Limb (tissue), 2 donors: ENCODE results near the gene ROR1.
"Not testable (repeated sequence)": the region's sequence is repeated elsewhere in the genome, so short reads cannot be mapped to it uniquely, and the experiment has no call there.

ENCODE experiments used
- DNase-seq, 2 donors: peaks; one replicate each; pipeline ENCODE4 v3.0.0-alpha.2; 2016; ENCODE audit errors: extremely low spot score in 2 of 2

ROR1 gene

GRCh38 chr1:63822540-63822939, 48.7 kb downstream of the ROR1 start:
- DNase-seq = no peak

GRCh38 chr1:63824451-63824850, 50.6 kb downstream of the ROR1 start:
- no peak for DNase-seq

- no peak for DNase-seq
Measured at GRCh38 chr1:63825111-63825510, 51.3 kb downstream of the ROR1 start.

- not testable (repeated sequence) for DNase-seq
Measured at GRCh38 chr1:63826246-63826861, 52.5 kb downstream of the ROR1 start.

- no peak for DNase-seq
Measured at GRCh38 chr1:63827411-63828321, 53.8 kb downstream of the ROR1 start.

GRCh38 chr1:63828322-63829044, 54.7 kb downstream of the ROR1 start:
- no peak for DNase-seq

GRCh38 chr1:63829349-63830327, 55.8 kb downstream of the ROR1 start:
- DNase-seq = peak in 1 of 2 donors; percentile 58

- no peak for DNase-seq
Measured at GRCh38 chr1:63831409-63831808, 57.6 kb downstream of the ROR1 start.

- no peak for DNase-seq
Measured at GRCh38 chr1:63833363-63834119, 59.7 kb downstream of the ROR1 start.

- DNase-seq = no peak
Measured at GRCh38 chr1:63835128-63835527, 61.3 kb downstream of the ROR1 start.

- no peak for DNase-seq
Measured at GRCh38 chr1:63836374-63836773, 62.6 kb downstream of the ROR1 start.

GRCh38 chr1:63836830-63837229, 63.0 kb downstream of the ROR1 start:
- DNase-seq = no peak

- no peak for DNase-seq
Measured at GRCh38 chr1:63843010-63843409, 69.2 kb downstream of the ROR1 start.

- no peak for DNase-seq
Measured at GRCh38 chr1:63843884-63844283, 70.1 kb downstream of the ROR1 start.

GRCh38 chr1:63845346-63845745, 71.5 kb downstream of the ROR1 start:
- no peak for DNase-seq

- no peak for DNase-seq
Measured at GRCh38 chr1:63847308-63847910, 73.6 kb downstream of the ROR1 start.

- no peak for DNase-seq
Measured at GRCh38 chr1:63848733-63849132, 74.9 kb downstream of the ROR1 start.

- DNase-seq = no peak
Measured at GRCh38 chr1:63849149-63849548, 75.3 kb downstream of the ROR1 start.

GRCh38 chr1:63854091-63854490, 80.3 kb downstream of the ROR1 start:
- DNase-seq = no peak

- no peak for DNase-seq
Measured at GRCh38 chr1:63855942-63856341, 82.1 kb downstream of the ROR1 start.
